ENCODE results near the gene ZBTB4.

The ZBTB4 gene

DNA sequence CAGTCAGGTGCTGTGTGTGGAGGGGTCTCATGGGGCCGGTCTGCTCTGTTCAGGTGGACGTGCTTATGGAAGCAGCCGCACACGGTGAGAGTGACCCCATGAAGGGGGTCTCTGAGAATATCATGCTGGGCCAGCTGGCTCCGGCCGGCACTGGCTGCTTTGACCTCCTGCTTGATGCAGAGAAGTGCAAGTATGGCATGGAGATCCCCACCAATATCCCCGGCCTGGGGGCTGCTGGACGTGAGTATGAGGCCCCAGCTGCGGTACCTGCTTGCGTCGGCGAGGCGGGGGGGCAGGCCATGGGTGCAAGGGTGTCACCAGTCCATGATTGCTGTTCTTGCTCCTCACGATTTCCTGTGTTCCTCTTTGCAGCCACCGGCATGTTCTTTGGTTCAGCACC is 32.7 kb upstream of the ZBTB4 start:
- TF ChIP-seq, protein P1, sequence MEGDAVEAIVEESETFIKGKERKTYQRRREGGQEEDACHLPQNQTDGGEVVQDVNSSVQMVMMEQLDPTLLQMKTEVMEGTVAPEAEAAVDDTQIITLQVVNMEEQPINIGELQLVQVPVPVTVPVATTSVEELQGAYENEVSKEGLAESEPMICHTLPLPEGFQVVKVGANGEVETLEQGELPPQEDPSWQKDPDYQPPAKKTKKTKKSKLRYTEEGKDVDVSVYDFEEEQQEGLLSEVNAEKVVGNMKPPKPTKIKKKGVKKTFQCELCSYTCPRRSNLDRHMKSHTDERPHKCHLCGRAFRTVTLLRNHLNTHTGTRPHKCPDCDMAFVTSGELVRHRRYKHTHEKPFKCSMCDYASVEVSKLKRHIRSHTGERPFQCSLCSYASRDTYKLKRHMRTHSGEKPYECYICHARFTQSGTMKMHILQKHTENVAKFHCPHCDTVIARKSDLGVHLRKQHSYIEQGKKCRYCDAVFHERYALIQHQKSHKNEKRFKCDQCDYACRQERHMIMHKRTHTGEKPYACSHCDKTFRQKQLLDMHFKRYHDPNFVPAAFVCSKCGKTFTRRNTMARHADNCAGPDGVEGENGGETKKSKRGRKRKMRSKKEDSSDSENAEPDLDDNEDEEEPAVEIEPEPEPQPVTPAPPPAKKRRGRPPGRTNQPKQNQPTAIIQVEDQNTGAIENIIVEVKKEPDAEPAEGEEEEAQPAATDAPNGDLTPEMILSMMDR (IDR thresholded peaks at IDR 0.05; ENCODE audit: borderline replicate concordance, insufficient read depth, low read depth, low read length) = no peak
- H3K4me3 ChIP-seq (ENCODE audit: low read depth, low read length) = no peak overlapping the region

DNA sequence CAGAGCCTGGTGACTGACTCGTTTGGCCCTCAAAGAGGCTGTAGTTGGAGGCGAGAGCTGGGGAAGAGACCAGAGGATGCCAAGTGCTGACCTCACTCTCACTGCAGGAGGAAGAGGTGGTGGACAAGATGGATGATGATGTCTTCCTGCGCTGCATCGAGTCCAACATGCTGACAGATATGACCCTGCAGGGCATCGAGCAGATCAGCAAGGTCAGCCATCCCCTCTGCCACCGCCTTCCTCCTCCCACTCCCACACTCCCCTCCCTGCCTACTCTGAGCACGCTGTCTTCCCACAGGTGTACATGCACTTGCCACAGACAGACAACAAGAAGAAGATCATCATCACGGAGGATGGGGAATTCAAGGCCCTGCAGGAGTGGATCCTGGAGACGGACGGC is 31.7 kb upstream of the ZBTB4 start:
- no peak overlapping the region for H3K4me3 ChIP-seq (ENCODE audit: low read depth, low read length)
- TF ChIP-seq, protein P1 (IDR thresholded peaks at IDR 0.05; ENCODE audit: borderline replicate concordance, insufficient read depth, low read depth, low read length) = no peak

DNA sequence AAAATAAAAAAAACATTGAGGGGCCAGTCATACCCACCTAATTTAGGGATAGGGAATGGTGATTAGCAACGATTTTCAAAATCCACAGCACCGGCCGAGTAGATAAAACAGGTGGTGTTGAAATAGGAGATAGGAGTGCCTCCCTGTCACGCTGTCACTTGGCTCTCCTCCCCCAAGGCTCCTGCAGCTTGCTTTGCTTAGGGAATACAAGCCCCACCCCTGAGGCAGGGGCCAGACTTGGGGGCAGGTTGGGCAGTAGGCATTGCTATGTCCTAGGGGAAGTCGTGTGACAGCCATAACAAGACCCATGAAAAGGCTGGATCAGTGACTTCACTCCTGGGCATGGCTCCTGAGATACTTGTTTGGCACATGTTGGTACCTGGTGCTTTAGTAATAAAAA is 30.5 kb upstream of the ZBTB4 start:
- TF ChIP-seq, protein P1 (IDR thresholded peaks at IDR 0.05; ENCODE audit: borderline replicate concordance, insufficient read depth, low read depth, low read length) = no peak
- no peak overlapping the region for H3K4me3 ChIP-seq (ENCODE audit: low read depth, low read length)

DNA sequence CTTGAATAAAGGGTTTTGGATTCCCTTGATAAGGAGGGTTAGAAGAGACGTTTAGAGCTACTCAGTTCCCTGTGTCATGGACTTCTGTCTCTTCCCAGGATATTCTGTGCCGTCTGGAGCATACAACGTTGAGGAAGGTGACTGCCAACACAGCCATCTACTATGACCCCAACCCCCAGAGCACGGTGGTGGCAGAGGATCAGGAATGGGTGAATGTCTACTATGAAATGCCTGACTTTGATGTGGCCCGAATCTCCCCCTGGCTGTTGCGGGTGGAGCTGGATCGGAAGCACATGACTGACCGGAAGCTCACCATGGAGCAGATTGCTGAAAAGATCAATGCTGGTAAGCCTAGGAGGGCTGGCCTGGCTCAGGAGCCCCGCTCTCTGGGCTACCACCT is 29.4 kb upstream of the ZBTB4 start:
- TF ChIP-seq, protein P1 (IDR thresholded peaks at IDR 0.05; ENCODE audit: borderline replicate concordance, insufficient read depth, low read depth, low read length) = no peak

DNA sequence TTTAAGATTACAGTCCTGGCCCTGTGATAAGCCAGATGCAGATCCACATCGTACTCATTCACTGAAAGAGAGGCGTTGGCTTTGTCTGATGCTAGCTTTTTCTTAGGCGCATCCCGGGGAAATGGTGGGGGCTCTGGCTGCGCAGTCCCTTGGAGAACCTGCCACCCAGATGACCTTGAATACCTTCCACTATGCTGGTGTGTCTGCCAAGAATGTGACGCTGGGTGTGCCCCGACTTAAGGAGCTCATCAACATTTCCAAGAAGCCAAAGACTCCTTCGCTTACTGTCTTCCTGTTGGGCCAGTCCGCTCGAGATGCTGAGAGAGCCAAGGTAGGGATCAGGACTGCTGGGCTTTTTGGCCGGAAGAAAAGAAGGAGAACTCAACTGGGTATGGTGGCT is 28.7 kb upstream of the ZBTB4 start:
- TF ChIP-seq, protein P1 (IDR thresholded peaks at IDR 0.05; ENCODE audit: borderline replicate concordance, insufficient read depth, low read depth, low read length) = no peak
- no peak overlapping the region for H3K4me3 ChIP-seq (ENCODE audit: low read depth, low read length)

More for the DNA sequence above, 29.4 kb upstream of the ZBTB4 start:
- no peak overlapping the region for H3K4me3 ChIP-seq (ENCODE audit: low read depth, low read length)

DNA sequence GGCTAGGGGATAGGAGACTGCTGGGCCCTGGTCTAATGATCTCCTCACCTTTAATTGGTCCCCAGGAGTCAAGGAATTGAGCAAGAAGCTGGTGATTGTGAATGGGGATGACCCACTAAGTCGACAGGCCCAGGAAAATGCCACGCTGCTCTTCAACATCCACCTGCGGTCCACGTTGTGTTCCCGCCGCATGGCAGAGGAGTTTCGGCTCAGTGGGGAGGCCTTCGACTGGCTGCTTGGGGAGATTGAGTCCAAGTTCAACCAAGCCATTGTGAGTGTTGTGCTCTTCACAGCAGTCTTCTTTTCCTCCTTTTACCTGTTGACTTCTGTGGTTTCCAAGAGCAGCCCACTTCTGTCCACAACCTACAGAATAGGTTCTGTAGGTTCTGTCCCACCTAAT is 24.1 kb upstream of the ZBTB4 start:
- H3K4me3 ChIP-seq (ENCODE audit: low read depth, low read length) = no peak overlapping the region
- TF ChIP-seq, protein P1 (IDR thresholded peaks at IDR 0.05; ENCODE audit: borderline replicate concordance, insufficient read depth, low read depth, low read length) = no peak

DNA sequence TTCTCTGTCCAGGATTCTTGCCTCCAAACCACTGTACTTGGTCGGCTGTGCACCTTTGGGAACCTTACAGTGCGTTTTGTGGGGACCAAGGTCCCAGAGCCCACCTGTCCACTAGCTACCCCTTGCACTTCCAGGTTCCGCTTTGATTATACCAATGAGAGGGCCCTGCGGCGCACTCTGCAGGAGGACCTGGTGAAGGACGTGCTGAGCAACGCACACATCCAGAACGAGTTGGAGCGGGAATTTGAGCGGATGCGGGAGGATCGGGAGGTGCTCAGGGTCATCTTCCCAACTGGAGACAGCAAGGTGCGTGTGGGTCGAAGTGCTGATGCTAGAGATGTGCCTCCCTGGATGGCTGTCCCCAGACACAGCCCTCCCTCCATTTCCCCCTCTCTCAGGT is 23.6 kb upstream of the ZBTB4 start:
- TF ChIP-seq, protein P1 (IDR thresholded peaks at IDR 0.05; ENCODE audit: borderline replicate concordance, insufficient read depth, low read depth, low read length) = 0 out of 2 replicates have a peak, but pooled peaks have one; percentile 17
- no peak overlapping the region for H3K4me3 ChIP-seq (ENCODE audit: low read depth, low read length)

All from GM12875 (cell line).